ENCODE data around the gene SPTB.

SPTB gene

DNA sequence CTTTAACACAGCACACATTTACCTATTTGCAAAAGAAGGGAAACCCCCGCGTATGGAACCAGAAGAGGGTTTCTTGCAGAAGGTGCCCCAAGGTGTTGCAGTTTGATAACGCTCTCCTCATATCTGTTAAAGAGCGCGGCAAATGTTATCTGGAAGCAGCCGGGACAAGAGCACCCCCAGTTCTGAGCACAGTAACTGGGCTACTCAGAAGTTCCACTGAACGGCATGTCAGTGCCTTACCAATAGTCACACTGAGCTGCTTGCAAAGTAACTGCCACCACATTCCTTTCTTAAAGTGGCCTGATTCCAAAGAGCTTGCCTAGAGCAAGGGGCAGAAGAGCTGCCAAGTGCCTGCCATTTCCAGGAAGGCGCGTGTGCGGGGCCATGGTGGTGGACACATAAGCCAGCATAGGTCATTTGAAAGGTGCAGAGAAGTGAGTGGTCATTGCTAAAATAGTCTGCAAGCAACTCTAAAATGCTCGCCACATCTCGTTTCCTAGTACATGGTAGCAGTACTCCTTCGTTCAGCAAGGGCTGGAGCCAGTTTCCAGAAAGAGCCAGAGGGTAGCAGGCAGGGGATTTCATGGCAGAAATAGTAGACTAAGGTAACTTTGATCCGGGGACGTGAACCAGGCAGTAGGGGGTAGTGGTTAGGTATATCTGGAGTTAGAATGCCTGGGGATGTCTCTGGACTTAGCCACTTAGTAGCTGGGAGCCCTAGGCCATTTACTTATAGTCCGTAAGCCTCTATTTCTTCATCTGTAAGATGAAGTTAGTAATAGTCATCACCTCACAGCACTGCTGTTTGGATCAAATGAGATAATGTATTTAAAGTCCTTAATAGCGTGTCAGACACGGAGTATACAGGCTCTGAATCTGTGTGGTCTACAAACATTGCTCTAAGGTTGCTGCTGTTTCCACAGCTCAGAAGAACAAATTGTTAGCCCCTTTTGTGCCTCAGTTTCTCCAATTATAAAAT is 37.6 kb downstream of the SPTB start:
- TF ChIP-seq, protein P1, sequence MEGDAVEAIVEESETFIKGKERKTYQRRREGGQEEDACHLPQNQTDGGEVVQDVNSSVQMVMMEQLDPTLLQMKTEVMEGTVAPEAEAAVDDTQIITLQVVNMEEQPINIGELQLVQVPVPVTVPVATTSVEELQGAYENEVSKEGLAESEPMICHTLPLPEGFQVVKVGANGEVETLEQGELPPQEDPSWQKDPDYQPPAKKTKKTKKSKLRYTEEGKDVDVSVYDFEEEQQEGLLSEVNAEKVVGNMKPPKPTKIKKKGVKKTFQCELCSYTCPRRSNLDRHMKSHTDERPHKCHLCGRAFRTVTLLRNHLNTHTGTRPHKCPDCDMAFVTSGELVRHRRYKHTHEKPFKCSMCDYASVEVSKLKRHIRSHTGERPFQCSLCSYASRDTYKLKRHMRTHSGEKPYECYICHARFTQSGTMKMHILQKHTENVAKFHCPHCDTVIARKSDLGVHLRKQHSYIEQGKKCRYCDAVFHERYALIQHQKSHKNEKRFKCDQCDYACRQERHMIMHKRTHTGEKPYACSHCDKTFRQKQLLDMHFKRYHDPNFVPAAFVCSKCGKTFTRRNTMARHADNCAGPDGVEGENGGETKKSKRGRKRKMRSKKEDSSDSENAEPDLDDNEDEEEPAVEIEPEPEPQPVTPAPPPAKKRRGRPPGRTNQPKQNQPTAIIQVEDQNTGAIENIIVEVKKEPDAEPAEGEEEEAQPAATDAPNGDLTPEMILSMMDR (IDR thresholded peaks at IDR 0.05; ENCODE audit: control insufficient read depth, insufficient read depth, low read depth, low read length, missing control alignments) = no peak
- no peak for DNase-seq (ENCODE audit: low read depth)
- H3K4me3 ChIP-seq (ENCODE audit: control insufficient read depth, low read depth, low read length) = no peak overlapping the region

DNA sequence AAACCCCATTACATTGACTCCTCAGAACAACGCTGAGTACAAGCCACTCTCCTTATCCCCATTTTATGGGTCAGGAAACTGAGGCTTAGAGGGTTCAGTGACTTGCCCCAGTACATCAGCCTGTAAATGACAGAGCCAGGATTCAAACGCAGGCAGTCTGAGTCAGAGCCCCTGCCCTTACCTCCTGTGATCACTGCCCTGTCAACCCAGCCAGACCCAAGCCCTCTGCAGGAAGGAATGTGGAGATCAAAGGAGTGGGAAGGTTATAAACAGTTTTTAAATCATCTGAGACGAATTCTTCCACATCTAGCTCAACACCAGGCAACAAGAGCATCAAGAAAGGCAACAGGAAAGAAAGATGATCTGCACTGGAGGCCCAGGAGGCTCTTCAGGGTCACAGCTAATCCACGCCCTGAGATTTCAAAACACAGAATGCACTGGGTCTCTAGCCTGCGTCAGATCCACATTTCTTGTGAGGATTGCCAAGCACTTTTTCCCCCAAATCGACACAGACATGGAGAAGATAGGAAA is 38.5 kb downstream of the SPTB start:
- H3K4me3 ChIP-seq (ENCODE audit: control insufficient read depth, low read depth, low read length) = no peak overlapping the region
- TF ChIP-seq, protein P1 (IDR thresholded peaks at IDR 0.05; ENCODE audit: control insufficient read depth, insufficient read depth, low read depth, low read length, missing control alignments) = peak; percentile 63
- no peak for DNase-seq (ENCODE audit: low read depth)

DNA sequence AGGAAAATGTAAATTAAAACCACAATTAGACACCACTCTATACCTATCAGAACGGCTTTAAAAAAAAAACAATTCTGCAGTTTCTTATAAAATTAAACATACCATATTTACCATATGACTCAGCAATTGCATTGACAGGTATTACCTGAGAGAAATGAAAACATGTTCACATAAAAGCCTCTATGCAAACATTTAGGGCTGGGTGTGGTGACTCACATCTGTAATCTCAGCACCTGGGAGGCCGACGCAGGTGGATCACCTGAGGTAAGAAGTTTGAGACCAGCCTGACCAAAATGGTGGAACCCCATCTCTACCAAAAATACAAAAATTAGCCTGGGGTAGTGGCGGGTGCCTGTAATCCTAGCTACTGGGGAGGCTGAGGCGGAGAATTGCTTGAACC is 41.1 kb downstream of the SPTB start:
- TF ChIP-seq, protein P1 (IDR thresholded peaks at IDR 0.05; ENCODE audit: control insufficient read depth, insufficient read depth, low read depth, low read length, missing control alignments) = no peak
- no peak overlapping the region for H3K4me3 ChIP-seq (ENCODE audit: control insufficient read depth, low read depth, low read length)
- DNase-seq (ENCODE audit: low read depth) = no peak

DNA sequence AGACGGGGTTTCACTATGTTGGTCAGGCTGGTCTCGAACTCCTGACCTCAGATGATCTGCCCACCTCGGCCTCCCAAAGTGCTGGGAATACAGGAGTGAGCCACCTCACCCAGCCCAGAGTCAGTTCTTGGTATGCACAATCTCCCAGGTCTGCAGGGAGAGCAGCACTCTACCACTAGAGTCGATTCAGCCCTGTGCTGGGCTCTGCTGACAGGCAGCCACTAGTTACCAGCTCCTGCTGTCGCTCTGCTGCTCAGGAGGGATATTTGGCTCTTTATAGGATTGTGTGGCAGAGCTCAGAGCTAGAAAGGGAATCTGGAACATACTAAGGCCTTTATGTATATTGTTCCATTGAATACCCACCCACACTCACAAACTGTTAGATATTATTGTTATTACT is 44.3 kb downstream of the SPTB start:
- TF ChIP-seq, protein P1 (IDR thresholded peaks at IDR 0.05; ENCODE audit: control insufficient read depth, insufficient read depth, low read depth, low read length, missing control alignments) = no peak
- no peak overlapping the region for H3K4me3 ChIP-seq (ENCODE audit: control insufficient read depth, low read depth, low read length)
- no peak for DNase-seq (ENCODE audit: low read depth)

DNA sequence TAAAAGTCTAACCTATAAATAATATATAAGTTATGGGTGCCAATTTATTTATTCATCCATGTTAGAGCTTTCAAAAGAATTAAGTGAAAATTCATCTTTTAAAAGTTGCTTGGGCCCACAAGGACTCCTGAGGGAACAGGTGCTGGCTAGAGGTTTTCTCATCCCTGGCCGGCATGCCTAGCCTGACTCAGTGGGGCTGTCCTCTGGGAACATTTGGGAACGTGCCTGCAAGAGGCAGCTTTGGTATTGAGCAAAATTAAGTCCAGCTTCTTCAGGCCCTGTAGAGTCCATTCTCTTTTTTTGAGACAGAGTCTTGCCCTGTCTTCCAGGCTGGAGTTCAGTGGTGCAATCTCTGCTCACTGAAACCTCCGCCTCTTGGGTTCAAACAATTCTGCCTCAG is 44.7 kb downstream of the SPTB start:
- TF ChIP-seq, protein P1 (IDR thresholded peaks at IDR 0.05; ENCODE audit: control insufficient read depth, insufficient read depth, low read depth, low read length, missing control alignments) = no peak
- DNase-seq (ENCODE audit: low read depth) = no peak
- H3K4me3 ChIP-seq (ENCODE audit: control insufficient read depth, low read depth, low read length) = no peak overlapping the region

DNA sequence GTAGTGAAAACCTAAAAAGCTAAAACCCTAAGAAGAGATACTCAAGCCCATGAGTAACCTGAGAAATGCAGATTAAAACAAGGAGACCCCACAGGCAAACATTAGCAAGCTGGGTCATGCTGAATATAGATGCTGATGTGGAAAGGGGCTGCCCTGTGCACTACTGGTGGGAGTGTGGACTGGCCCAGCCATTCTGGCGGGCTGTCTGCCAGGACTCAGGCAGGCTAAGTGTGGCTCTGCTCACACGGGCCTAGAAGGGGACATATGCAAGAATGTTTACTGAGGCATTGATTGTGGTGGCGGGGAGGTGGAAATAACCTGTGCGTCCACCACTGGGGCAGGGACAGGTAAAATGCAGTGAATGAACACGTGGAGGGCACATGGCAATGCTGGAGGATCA is 48.3 kb downstream of the SPTB start:
- TF ChIP-seq, protein P1 (IDR thresholded peaks at IDR 0.05; ENCODE audit: control insufficient read depth, insufficient read depth, low read depth, low read length, missing control alignments) = no peak
- no peak overlapping the region for H3K4me3 ChIP-seq (ENCODE audit: control insufficient read depth, low read depth, low read length)
- DNase-seq (ENCODE audit: low read depth) = no peak
